GM12878 (cell line): ENCODE data around the gene GCK. TPM values are rescaled to one million over a fixed set of nuclear protein-coding genes. Genes with fewer than 3 reads are reported as not detected.

Experiments used
- ATAC-seq: fragments of 200-7000 bp; cut with Tn5 transposase; 3 replicates; pipeline ENCODE4 v1.9.1; 2020; ENCODE audit warnings: mild to moderate bottlenecking, moderate library complexity
- BruUV-seq: library from RNA; stranded (reverse); fragments of 400-500 nt; replicated peaks from 2 replicates; lab custom pipeline; 2021; lab: Mats Ljungman, UMichigan
- CTCF ChIA-PET: fragments of 300-600 bp; sonication (Branson Sonifier 250); formaldehyde crosslinking; extraction: SDS; loops from one replicate; lab custom pipeline; 2021; ENCODE audit warnings: inconsistent platforms; lab: Yijun Ruan, JAX
- POLR2A ChIA-PET: fragments of 350-600 bp; formaldehyde crosslinking; extraction: SDS; loops from one replicate; lab custom pipeline; 2021; ENCODE audit warnings: inconsistent platforms; lab: Charles Lee
- RAD21 ChIA-PET: fragments of 300-600 bp; sonication (Branson Sonifier 250); formaldehyde crosslinking; loops from one replicate; lab custom pipeline; 2023; ENCODE audit warnings: antibody characterized with exemption; ENCODE audit not compliant: unreplicated experiment; lab: Charles Lee
- SMC1A ChIA-PET: fragments of 300-600 bp; sonication (Branson Sonifier 250); formaldehyde crosslinking; loops from one replicate; lab custom pipeline; 2023; ENCODE audit not compliant: unreplicated experiment, uncharacterized antibody; lab: Charles Lee
- DNase-seq: peaks from one replicate; pipeline ENCODE4 v3.0.0-alpha.2; 2011; ENCODE audit warnings: low read depth, low spot score
- FAIRE-seq: peaks from 3 replicates; lab custom pipeline; 2011; peaks lifted over from hg19 to GRCh38; lab: Jason Lieb, UNC
- H2AFZ ChIP-seq: 2 replicates; pipeline ENCODE4 v1.6.0; 2011; ENCODE audit warnings: low read depth, low read length, control low read depth; ENCODE audit not compliant: control insufficient read depth
- H3K27ac ChIP-seq: 2 replicates; pipeline ENCODE4 v1.5.1; 2011; ENCODE audit warnings: control low read depth; ENCODE audit not compliant: control insufficient read depth, insufficient read depth
- H3K27me3 ChIP-seq, 2 experiments: replicated peaks in 1 of 2; 2 replicates each; pipeline versions ENCODE4 v1.6.0 to v1.6.1; 2011; ENCODE audit warnings: low read length in 1 of 2; ENCODE audit not compliant: control insufficient read depth in 2 of 2, insufficient read depth in 2 of 2
- H3K36me3 ChIP-seq, 2 experiments: 2 replicates each; pipeline ENCODE4 v1.5.1; 2011; ENCODE audit warnings: low read length in 1 of 2; ENCODE audit not compliant: control insufficient read depth in 2 of 2, insufficient read depth in 2 of 2
- H3K4me1 ChIP-seq: 2 replicates; pipeline ENCODE4 v1.6.1; 2011; ENCODE audit warnings: mild to moderate bottlenecking, low read length, moderate library complexity, mixed read lengths; ENCODE audit not compliant: control insufficient read depth, insufficient read depth
- H3K4me2 ChIP-seq: 2 replicates; pipeline ENCODE4 v1.6.0; 2011; ENCODE audit warnings: control low read depth; ENCODE audit not compliant: control insufficient read depth, insufficient read depth
- H3K4me3 ChIP-seq: fragments of 200-600 bp; sonication (generic); 2 replicates; pipeline ENCODE4 v1.5.1; 2016
- H3K79me2 ChIP-seq: 2 replicates; pipeline ENCODE4 v1.6.0; 2011; ENCODE audit warnings: low read length; ENCODE audit not compliant: control insufficient read depth, insufficient read depth
- H3K9ac ChIP-seq: 2 replicates; pipeline ENCODE4 v1.8.0; 2011; ENCODE audit warnings: low read length, control low read depth, mixed read lengths; ENCODE audit not compliant: control insufficient read depth, insufficient read depth
- H3K9me3 ChIP-seq: replicated peaks from 3 replicates; pipeline ENCODE4 v1.5.1; 2011; ENCODE audit warnings: mild to moderate bottlenecking, low read length; ENCODE audit not compliant: control insufficient read depth, insufficient read depth
- H4K20me1 ChIP-seq: 2 replicates; pipeline ENCODE4 v1.6.0; 2011; ENCODE audit not compliant: control insufficient read depth, insufficient read depth
- BCLAF1 ChIP-seq: fragments of 450-650 bp; IDR thresholded peaks from 2 replicates; pipeline ENCODE4 v1.6.1; 2017; ENCODE audit warnings: antibody characterized with exemption, mild to moderate bottlenecking, moderate library complexity
- CHD2 ChIP-seq: IDR thresholded peaks from 2 replicates; pipeline ENCODE4 v1.6.1; 2011; ENCODE audit warnings: low read depth, low read length, improper control_type of control experiment, borderline replicate concordance
- SP1 ChIP-seq: IDR thresholded peaks from one replicate; pipeline ENCODE4 v1.6.1; 2011; ENCODE audit warnings: low read depth, low read length
- ZNF217 ChIP-seq: fragments of 450-650 bp; IDR thresholded peaks from 2 replicates; pipeline ENCODE4 v1.6.1; 2017; ENCODE audit warnings: antibody characterized with exemption, mild to moderate bottlenecking
- WGBS: methylation state at CpG from one replicate; pipeline ENCODE4 v1.1.6; 2016; ENCODE audit warnings: low lambda C conversion rate; ENCODE audit not compliant: insufficient replicate concordance, insufficient coverage; ENCODE audit errors: missing lambda C conversion rate; 5-methylcytosine and 5-hydroxymethylcytosine counted together
- in situ Hi-C: fragments of 300-500 bp; cut with MboI; formaldehyde crosslinking; loops from 9 replicates; pipeline ENCODE4 v1.14.3; 2018; ENCODE audit warnings: mixed read lengths
- intact Hi-C: fragments of 100-400 bp; cut with micrococcal nuclease; formaldehyde crosslinking; loops from one replicate; pipeline ENCODE4 v1.14.2; 2022; ENCODE audit not compliant: unreplicated experiment
- polyA plus RNA-seq, 11 experiments: library from polyadenylated mRNA; depleted of rRNA in 4 of 11; unstranded in 6 of 11; stranded (reverse) in 5 of 11; fragments of >200 nt; fragmentation: Nextera tagmentation in 4 of 11; fragmentation: Illumina TruSeq in 1 of 11; extraction: Ambion mirVana in 4 of 11; extraction: Trizol in 1 of 11; gene quantifications; 1 replicate in 1 of 11; 2 replicates in 10 of 11; pipeline versions ENCODE4 v1.2.1 to v1.2.3, GENCODE V29; 2011 to 2016; ENCODE audit warnings: inconsistent platforms in 2 of 11, missing spikeins in 2 of 11, low read depth in 1 of 11
- total RNA-seq, 4 experiments: library from RNA; depleted of rRNA in 3 of 4; stranded (reverse); fragments of >200 nt in 3 of 4; fragmentation: Illumina TruSeq in 1 of 4; extraction: Trizol in 1 of 4; gene quantifications; 2 replicates each; pipeline versions ENCODE4 v1.2.1 to v1.2.3, GENCODE V29; 2013 to 2021
- TF ChIP-seq, protein P1 (sequence below): fragments of 450-650 bp; IDR thresholded peaks from 2 replicates; pipeline ENCODE4 v1.6.1; 2017; ENCODE audit warnings: mild to moderate bottlenecking, moderate library complexity

The GCK gene
- total and polyA plus RNA-seq, 10 of the 15 experiments (the other 5 are each of a cell fraction or from before 2014, with no cell fraction given): 0.06 to 0.16 TPM; not detected in 8

GRCh38 chr7:44150966-44151941 is 38.0 kb downstream of the GCK start:
- no peak for ATAC-seq
- ChIA-PET SMC1A (no interaction called here), CTCF (interaction anchor here (0.9 to 1.3 kb wide), 3 partner anchors 14 to 305 kb away, joined by 3 read pairs; no protein-coding TSS in a partner anchor)
- Histone ChIP-seq H3K27ac (no peak overlapping the region), H3K4me2 (no peak overlapping the region), H3K4me1 (peaks cover 5% of the 10 kb centered on the region), H3K79me2 (no peaks in the 10 kb centered on the region), H2AFZ (no peak overlapping the region)
- in situ Hi-C loops: no loop called here
- BruUV-seq: no TSS peak
- FAIRE-seq: no peak
- TF ChIP-seq SP1 (no peak), BCLAF1 (no peak), CHD2 (no peak), ZNF217 (no peak)
- TF ChIP-seq, protein P1, sequence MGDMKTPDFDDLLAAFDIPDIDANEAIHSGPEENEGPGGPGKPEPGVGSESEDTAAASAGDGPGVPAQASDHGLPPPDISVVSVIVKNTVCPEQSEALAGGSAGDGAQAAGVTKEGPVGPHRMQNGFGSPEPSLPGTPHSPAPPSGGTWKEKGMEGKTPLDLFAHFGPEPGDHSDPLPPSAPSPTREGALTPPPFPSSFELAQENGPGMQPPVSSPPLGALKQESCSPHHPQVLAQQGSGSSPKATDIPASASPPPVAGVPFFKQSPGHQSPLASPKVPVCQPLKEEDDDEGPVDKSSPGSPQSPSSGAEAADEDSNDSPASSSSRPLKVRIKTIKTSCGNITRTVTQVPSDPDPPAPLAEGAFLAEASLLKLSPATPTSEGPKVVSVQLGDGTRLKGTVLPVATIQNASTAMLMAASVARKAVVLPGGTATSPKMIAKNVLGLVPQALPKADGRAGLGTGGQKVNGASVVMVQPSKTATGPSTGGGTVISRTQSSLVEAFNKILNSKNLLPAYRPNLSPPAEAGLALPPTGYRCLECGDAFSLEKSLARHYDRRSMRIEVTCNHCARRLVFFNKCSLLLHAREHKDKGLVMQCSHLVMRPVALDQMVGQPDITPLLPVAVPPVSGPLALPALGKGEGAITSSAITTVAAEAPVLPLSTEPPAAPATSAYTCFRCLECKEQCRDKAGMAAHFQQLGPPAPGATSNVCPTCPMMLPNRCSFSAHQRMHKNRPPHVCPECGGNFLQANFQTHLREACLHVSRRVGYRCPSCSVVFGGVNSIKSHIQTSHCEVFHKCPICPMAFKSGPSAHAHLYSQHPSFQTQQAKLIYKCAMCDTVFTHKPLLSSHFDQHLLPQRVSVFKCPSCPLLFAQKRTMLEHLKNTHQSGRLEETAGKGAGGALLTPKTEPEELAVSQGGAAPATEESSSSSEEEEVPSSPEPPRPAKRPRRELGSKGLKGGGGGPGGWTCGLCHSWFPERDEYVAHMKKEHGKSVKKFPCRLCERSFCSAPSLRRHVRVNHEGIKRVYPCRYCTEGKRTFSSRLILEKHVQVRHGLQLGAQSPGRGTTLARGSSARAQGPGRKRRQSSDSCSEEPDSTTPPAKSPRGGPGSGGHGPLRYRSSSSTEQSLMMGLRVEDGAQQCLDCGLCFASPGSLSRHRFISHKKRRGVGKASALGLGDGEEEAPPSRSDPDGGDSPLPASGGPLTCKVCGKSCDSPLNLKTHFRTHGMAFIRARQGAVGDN: no peak
- TF ChIP-seq, all 136 proteins: peak for 0
- intact Hi-C loops: loop anchor here (5.0 kb wide), 1 partner anchor 41 kb away; no protein-coding TSS in a partner anchor
- H3K9ac ChIP-seq: no peak overlapping the region
- ChIA-PET POLR2A (no interaction called here), RAD21 (interaction anchor here (0.9 kb wide), 1 partner anchor 14 kb away, joined by 3 read pairs; no protein-coding TSS in a partner anchor)
- DNase-seq: no peak
- H3K27me3 ChIP-seq: no peaks in the 10 kb centered on the region; a peak in 2 of 4 replicates
- H3K4me3 ChIP-seq: no peak overlapping the region
- no peaks in the 10 kb centered on the region for H4K20me1 ChIP-seq
- WGBS: 51% methylated on average over 16 of the region's 16 CpGs
- no peaks in the 10 kb centered on the region for H3K9me3 ChIP-seq
- no peaks in the 10 kb centered on the region for H3K36me3 ChIP-seq
